Neuronal stem cell (in vitro differentiated cells): ENCODE measurements around the gene TMEM33. TPM values are rescaled to one million over a fixed set of nuclear protein-coding genes. Genes with fewer than 3 reads are reported as not detected.

Source experiments
- DNase-seq: peaks from one replicate; pipeline ENCODE4 v3.0.0-alpha.2; 2013; ENCODE audit warnings: low spot score
- H2AFZ ChIP-seq: one replicate; pipeline ENCODE4 v1.6.1; 2013; ENCODE audit warnings: mild to moderate bottlenecking, low read length, inconsistent platforms
- H2AK5ac ChIP-seq: 2 replicates; pipeline ENCODE4 v1.6.1; 2013; ENCODE audit warnings: low read depth, mild to moderate bottlenecking, inconsistent platforms, low read length, moderate library complexity, mixed read lengths
- H2BK120ac ChIP-seq: 2 replicates; pipeline ENCODE4 v1.6.1; 2013; ENCODE audit warnings: low read depth, mild to moderate bottlenecking, inconsistent platforms, low read length, moderate library complexity, mixed read lengths
- H2BK12ac ChIP-seq: one replicate; pipeline ENCODE4 v1.6.1; 2013; ENCODE audit warnings: low read length, inconsistent platforms
- H2BK15ac ChIP-seq: 2 replicates; pipeline ENCODE4 v1.6.1; 2013; ENCODE audit warnings: mild to moderate bottlenecking, low read length, inconsistent platforms, mixed read lengths
- H2BK5ac ChIP-seq: one replicate; pipeline ENCODE4 v1.6.1; 2013; ENCODE audit warnings: inconsistent platforms, mild to moderate bottlenecking, low read length, moderate library complexity
- H3K14ac ChIP-seq: one replicate; pipeline ENCODE4 v1.6.1; 2013; ENCODE audit warnings: low read length, inconsistent platforms
- H3K18ac ChIP-seq: 2 replicates; pipeline ENCODE4 v1.6.1; 2013; ENCODE audit warnings: low read length, inconsistent platforms
- H3K23ac ChIP-seq: 2 replicates; pipeline ENCODE4 v1.6.1; 2013; ENCODE audit warnings: low read depth, mild to moderate bottlenecking, mixed read lengths, low read length, inconsistent platforms; ENCODE audit not compliant: poor library complexity
- H3K27ac ChIP-seq: replicated peaks from 3 replicates; pipeline ENCODE4 v1.5.1; 2013; ENCODE audit warnings: low read length, inconsistent platforms
- H3K27me3 ChIP-seq, 3 experiments: 2 replicates each; pipeline ENCODE4 v1.6.1; 2013; ENCODE audit warnings: low read length in 3 of 3, mild to moderate bottlenecking in 2 of 3, inconsistent platforms in 1 of 3, low read depth in 1 of 3, mixed read lengths in 1 of 3, moderate library complexity in 1 of 3; ENCODE audit not compliant: control insufficient read depth in 3 of 3, insufficient read depth in 3 of 3
- H3K36me3 ChIP-seq, 2 donors: replicated peaks in 1 of 2; 2 replicates each; pipeline ENCODE4 v1.6.1; 2013; ENCODE audit warnings: low read length in 2 of 2; ENCODE audit not compliant: control insufficient read depth in 2 of 2, insufficient read depth in 2 of 2
- H3K4ac ChIP-seq: 2 replicates; pipeline ENCODE4 v1.6.1; 2013; ENCODE audit warnings: inconsistent platforms, mild to moderate bottlenecking, low read length, moderate library complexity
- H3K4me1 ChIP-seq, 2 donors: 1 replicate in 1 of 2; 2 replicates in 1 of 2; pipeline ENCODE4 v1.6.1; 2013; ENCODE audit warnings: low read length in 2 of 2, low read depth in 1 of 2; ENCODE audit not compliant: control insufficient read depth in 2 of 2, insufficient read depth in 1 of 2
- H3K4me2 ChIP-seq: one replicate; pipeline ENCODE4 v1.6.1; 2013; ENCODE audit warnings: mild to moderate bottlenecking, low read length, inconsistent platforms; ENCODE audit not compliant: insufficient read depth, poor library complexity, severe bottlenecking
- H3K4me3 ChIP-seq, 2 donors: 2 replicates each; pipeline ENCODE4 v1.5.1; 2013; ENCODE audit warnings: low read length in 2 of 2, mild to moderate bottlenecking in 2 of 2, inconsistent platforms in 1 of 2, moderate library complexity in 1 of 2
- H3K79me1 ChIP-seq: one replicate; pipeline ENCODE4 v1.6.1; 2013; ENCODE audit warnings: low read depth, mild to moderate bottlenecking, inconsistent platforms, low read length, moderate library complexity
- H3K9ac ChIP-seq: one replicate; pipeline ENCODE4 v1.6.1; 2013; ENCODE audit warnings: mild to moderate bottlenecking, low read depth, low read length, inconsistent platforms; ENCODE audit not compliant: poor library complexity
- H3K9me3 ChIP-seq, 2 donors: replicated peaks in 1 of 2; 2 replicates each; pipeline versions ENCODE3 to v1.6.1; 2013; ENCODE audit warnings: low read length in 2 of 2, mild to moderate bottlenecking in 2 of 2, inconsistent platforms in 1 of 2, low read depth in 1 of 2, mixed read lengths in 1 of 2, moderate library complexity in 1 of 2; ENCODE audit not compliant: control insufficient read depth in 2 of 2, insufficient read depth in 1 of 2
- H4K8ac ChIP-seq: one replicate; pipeline ENCODE4 v1.6.1; 2013; ENCODE audit warnings: low read depth, mild to moderate bottlenecking, inconsistent platforms, low read length, moderate library complexity
- H4K91ac ChIP-seq: one replicate; pipeline ENCODE4 v1.6.1; 2013; ENCODE audit warnings: low read length, low read depth, mild to moderate bottlenecking, inconsistent platforms; ENCODE audit not compliant: poor library complexity
- WGBS, 2 donors: extraction: QIAGEN DNeasy Blood & Tissue Kit; methylation state at CpG; one replicate each; pipeline ENCODE4 v1.1.7; 2013; ENCODE audit warnings: missing lambda C conversion rate in 2 of 2, mixed read lengths in 1 of 2; ENCODE audit not compliant: insufficient read length in 2 of 2, insufficient replicate concordance in 1 of 2; ENCODE audit errors: extremely low coverage in 2 of 2; 5-methylcytosine and 5-hydroxymethylcytosine counted together
- small RNA-seq: library from polyadenylated mRNA; stranded (forward); fragments of <200 nt; extraction: miRNeasy Mini kit (QIAGEN cat#:217004); gene quantifications from one replicate; pipeline ENCODE3, GENCODE V24; 2013; ENCODE audit not compliant: insufficient read depth

TMEM33 gene

GRCh38 chr4:42008011-42008786, 73.0 kb downstream of the TMEM33 start:
- no peak overlapping the region for H3K4ac ChIP-seq
- H2AFZ ChIP-seq, result no peak overlapping the region
- H2BK120ac ChIP-seq, result no peak overlapping the region
- H3K79me1 ChIP-seq, result no peaks in the 10 kb centered on the region
- no peak overlapping the region for H3K23ac ChIP-seq
- H3K27ac ChIP-seq, result no peak overlapping the region
- no CpG with 5 or more reads among the region's 3 CpGs for WGBS, 2 donors
- peaks cover 2 to 72% of the 10 kb centered on the region in 2 donors for H3K36me3 ChIP-seq
- H2BK12ac ChIP-seq, result no peak overlapping the region
- no peak overlapping the region for H2BK5ac ChIP-seq
- H3K9me3 ChIP-seq, result no peaks in the 10 kb centered on the region
- no peak overlapping the region for H3K4me2 ChIP-seq
- no peak overlapping the region for H3K14ac ChIP-seq
- no peak overlapping the region for H2BK15ac ChIP-seq
- no peak overlapping the region for H3K18ac ChIP-seq
- H3K4me3 ChIP-seq, result no peak overlapping the region
- H3K27me3 ChIP-seq, result no peaks in the 10 kb centered on the region
- H3K9ac ChIP-seq, result no peak overlapping the region
- H2AK5ac ChIP-seq, result no peak overlapping the region
- no peak overlapping the region for H4K91ac ChIP-seq
- no peaks in the 10 kb centered on the region for H3K4me1 ChIP-seq
- H4K8ac ChIP-seq, result no peak overlapping the region
- DNase-seq, result no peak

Small RNA genes lying within 50 kb of the gene (small RNA-seq; reads per million reads assigned to genes)
- not detected for gene AC108210.2
